ENCODE data around the gene NFS1.

- TF ChIP-seq CTCF (IDR thresholded peaks at IDR 0.05; ENCODE audit: low read depth, low read length, poor library complexity, severe bottlenecking) (no peak), EZH2phosphoT487 (IDR thresholded peaks at IDR 0.05; ENCODE audit: borderline replicate concordance, low read length) (no peak)
Measured at GRCh38 chr20:35734777-35735649, 35.9 kb upstream of the NFS1 start.

Data from DOHH2 (cell line).